Naive thymus-derived CD8-positive, alpha-beta T cell (primary cell): ENCODE data around the gene SNAP47. TPM values are rescaled to one million over a fixed set of nuclear protein-coding genes. Genes with fewer than 3 reads are reported as not detected.
A peak's percentile ranks its signal among the peaks of the same experiment; 100 is the strongest.
"Not testable (repeated sequence)": the region's sequence is repeated elsewhere in the genome, so short reads cannot be mapped to it uniquely, and the experiment has no call there.

Source experiments
- ATAC-seq, 2 donors: fragments of 150-1000 bp; cut with Tn5 transposase in 1 of 2; sonication (Bioruptor Pico), chemical (Tn5 transposase) in 1 of 2; 1 replicate in 1 of 2; 2 replicates in 1 of 2; pipeline ENCODE4 v1.10.0; 2021; ENCODE audit warnings: mild to moderate bottlenecking in 2 of 2, moderate library complexity in 2 of 2
- POLR2A ChIA-PET: fragments of 350-600 bp; sonication (Branson Sonifier 250); formaldehyde crosslinking; loops from one replicate; lab custom pipeline; 2021; ENCODE audit warnings: antibody characterized with exemption; lab: Charles Lee
- DNase-seq, 10 donors: peaks; one replicate each; pipeline versions ENCODE4 v3.0.0 to v3.0.0-alpha.2; 2020 to 2022
- H3K27ac Mint-ChIP-seq, 10 donors: one replicate each; pipeline ENCODE4 v1.8.0; 2020 to 2022; ENCODE audit warnings: mild to moderate bottlenecking in 10 of 10, mixed read lengths in 10 of 10, moderate library complexity in 4 of 10, inconsistent platforms in 1 of 10
- H3K27me3 Mint-ChIP-seq, 5 donors: one replicate each; pipeline ENCODE4 v1.8.0; 2021 to 2022; ENCODE audit warnings: mixed read lengths in 5 of 5
- H3K36me3 Mint-ChIP-seq, 3 donors: one replicate each; pipeline ENCODE4 v1.8.0; 2020 to 2022; ENCODE audit warnings: mixed read lengths in 3 of 3, mild to moderate bottlenecking in 2 of 3, inconsistent platforms in 1 of 3
- H3K4me1 Mint-ChIP-seq, 4 donors: one replicate each; pipeline ENCODE4 v1.8.0; 2021 to 2022; ENCODE audit warnings: mixed read lengths in 4 of 4
- H3K4me3 Mint-ChIP-seq, 10 donors: one replicate each; pipeline ENCODE4 v1.8.0; 2020 to 2022; ENCODE audit warnings: mild to moderate bottlenecking in 10 of 10, mixed read lengths in 10 of 10, moderate library complexity in 6 of 10, inconsistent platforms in 1 of 10
- H3K9me3 Mint-ChIP-seq, 9 donors: one replicate each; pipeline ENCODE4 v1.8.0; 2020 to 2022; ENCODE audit warnings: mixed read lengths in 9 of 9, mild to moderate bottlenecking in 3 of 9, inconsistent platforms in 1 of 9, moderate library complexity in 1 of 9
- polyA plus RNA-seq, 3 donors: library from polyadenylated mRNA; unstranded; fragments of 300-500 nt; fragmentation: Illumina TruSeq; gene quantifications; one replicate each; pipeline ENCODE4 v1.2.3, GENCODE V29; 2021
- total RNA-seq, 8 experiments: library from RNA in 2 of 8; stranded (reverse) in 2 of 8; gene quantifications; one replicate each; pipeline ENCODE4 v1.2.3 and lab custom pipeline; 2021 to 2026

SNAP47 gene, protein sequence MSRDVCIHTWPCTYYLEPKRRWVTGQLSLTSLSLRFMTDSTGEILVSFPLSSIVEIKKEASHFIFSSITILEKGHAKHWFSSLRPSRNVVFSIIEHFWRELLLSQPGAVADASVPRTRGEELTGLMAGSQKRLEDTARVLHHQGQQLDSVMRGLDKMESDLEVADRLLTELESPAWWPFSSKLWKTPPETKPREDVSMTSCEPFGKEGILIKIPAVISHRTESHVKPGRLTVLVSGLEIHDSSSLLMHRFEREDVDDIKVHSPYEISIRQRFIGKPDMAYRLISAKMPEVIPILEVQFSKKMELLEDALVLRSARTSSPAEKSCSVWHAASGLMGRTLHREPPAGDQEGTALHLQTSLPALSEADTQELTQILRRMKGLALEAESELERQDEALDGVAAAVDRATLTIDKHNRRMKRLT
- total RNA-seq = 10 to 100 TPM; 25.0 to 25.6 TPM
- polyA plus RNA-seq = 10 to 100 TPM; 40.0 to 46.6 (median 40.8) TPM
- total RNA-seq (lab: John Stamatoyannopoulos, UW) = 19.7 to 41.4 (median 35.7) reads per million in 6 experiments

DNA sequence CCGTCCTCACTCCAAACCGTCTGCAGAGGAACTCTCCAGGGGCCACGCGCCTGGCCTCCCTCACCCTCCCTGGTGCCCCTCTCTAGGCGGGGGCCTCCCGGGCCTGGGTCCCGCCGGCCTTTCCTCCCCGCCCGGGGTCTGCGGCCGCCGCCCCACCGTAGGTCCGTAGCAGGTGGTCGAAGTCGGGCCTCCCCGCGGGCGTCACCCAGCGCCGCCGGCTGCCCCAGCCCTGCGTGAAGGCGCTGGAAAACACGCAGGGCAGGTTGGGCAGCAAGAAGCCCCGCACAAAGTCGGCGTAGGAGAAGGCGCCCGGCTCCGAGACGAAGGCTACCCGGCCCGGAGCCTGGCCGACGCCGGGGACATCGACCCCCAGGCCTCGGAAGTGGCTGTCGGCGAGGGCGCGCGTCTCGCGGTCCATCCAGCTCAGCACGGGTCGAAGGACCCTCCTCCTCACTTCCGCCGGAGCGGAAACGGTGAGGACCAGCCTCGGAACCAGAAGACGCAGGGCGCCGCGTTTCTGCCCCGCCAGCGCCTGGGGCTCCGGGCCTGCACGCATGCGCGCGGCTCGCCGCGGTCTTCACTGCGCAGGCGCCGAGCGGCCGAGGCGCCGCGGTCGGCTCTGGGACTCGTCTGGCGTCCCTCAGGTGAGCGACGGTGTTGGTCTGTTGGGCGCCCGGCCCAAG, at the start of gene SNAP47, which contains the start of gene JMJD4:
Gene SNAP47 (plus strand): TSS at position 580 of the 683 bp plus-strand sequence. CDS start 12,302 bp downstream, outside the sequence.
Gene JMJD4 (minus strand): TSS at position 447 of the 683 bp plus-strand sequence. CDS start 29 bp downstream, at position 418.
- Mint-ChIP-seq H3K9me3 (no peaks in the 10 kb centered on the region), H3K27me3 (no peaks in the 10 kb centered on the region), H3K36me3 (peaks cover 0 to 8% (median 0%) of the 10 kb centered on the region in 3 donors), H3K4me3 (peak within 1 kb of the TSS; percentile 84 to 96 (median 90)), H3K4me1 (peaks cover 36 to 61% (median 48%) of the 10 kb centered on the region in 4 donors), H3K27ac (peak within 1 kb of the TSS; percentile 84 to 96 (median 92))
- POLR2A ChIA-PET = interaction anchor here (0.7 to 2.0 kb wide), 5 partner anchors 27 to 347 kb away, joined by 3 to 11 read pairs (median 6); partner anchors contain the start of gene ARF1
- DNase-seq (peak; percentile 84 to 98 (median 94)), ATAC-seq (peak; percentile 90 to 94)

DNA sequence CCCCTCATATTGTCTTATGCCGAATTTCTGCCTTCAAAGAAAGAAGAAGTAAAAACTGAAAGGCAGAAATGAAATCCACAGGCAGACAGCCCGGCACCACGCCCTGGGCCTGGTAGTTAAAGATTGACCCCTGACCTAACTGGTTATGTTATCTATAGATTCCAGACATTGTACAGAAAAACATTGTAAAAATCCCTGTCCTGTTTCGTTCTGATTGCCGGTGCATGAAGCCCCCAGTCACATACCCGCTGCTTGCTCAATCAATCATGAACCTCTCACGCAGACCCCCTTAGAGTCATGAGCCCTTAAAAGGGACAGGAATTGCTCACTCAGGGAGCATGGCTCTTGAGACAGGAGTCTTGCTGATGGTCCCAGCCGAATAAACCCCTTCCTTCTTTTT, 49.4 kb upstream of the SNAP47 start:
- Mint-ChIP-seq H3K4me1 (no peaks in the 10 kb centered on the region), H3K36me3 (peaks cover 5 to 70% (median 34%) of the 10 kb centered on the region in 3 donors), H3K9me3 (peaks cover 21 to 100% (median 57%) of the 10 kb centered on the region in 9 donors), H3K27ac (peak overlapping the region in 1 of 10 donors; percentile 60), H3K27me3 (no peaks in the 10 kb centered on the region), H3K4me3 (no peak overlapping the region)
- DNase-seq (no peak), ATAC-seq (no peak)
- POLR2A ChIA-PET = no interaction called here

DNA sequence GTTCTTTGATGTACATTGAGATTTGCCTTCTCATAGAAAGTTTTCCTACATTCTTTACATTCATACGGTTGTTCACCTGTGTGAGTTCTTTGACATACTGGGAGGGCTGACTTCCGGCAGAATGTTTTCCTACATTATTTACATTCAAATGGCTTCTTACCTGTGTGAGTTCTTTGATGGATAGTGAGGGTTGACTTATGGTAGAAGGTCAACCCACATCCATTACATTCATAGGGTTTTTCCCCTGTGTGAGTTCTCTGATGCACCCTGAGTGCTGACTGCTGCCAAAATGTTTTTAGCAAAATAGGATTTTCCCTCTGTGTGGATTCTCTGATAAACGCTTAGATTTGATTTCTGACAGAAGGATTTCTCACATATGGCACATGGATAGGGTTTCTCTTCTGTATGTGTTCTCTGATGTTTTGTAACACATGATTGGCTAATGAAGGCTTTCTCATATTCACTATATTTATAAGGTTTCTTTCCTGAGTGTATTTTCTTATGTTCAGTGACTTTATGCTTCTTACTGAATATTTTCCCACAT, 37.8 kb upstream of the SNAP47 start:
- no peak overlapping the region for H3K27ac Mint-ChIP-seq

DNA sequence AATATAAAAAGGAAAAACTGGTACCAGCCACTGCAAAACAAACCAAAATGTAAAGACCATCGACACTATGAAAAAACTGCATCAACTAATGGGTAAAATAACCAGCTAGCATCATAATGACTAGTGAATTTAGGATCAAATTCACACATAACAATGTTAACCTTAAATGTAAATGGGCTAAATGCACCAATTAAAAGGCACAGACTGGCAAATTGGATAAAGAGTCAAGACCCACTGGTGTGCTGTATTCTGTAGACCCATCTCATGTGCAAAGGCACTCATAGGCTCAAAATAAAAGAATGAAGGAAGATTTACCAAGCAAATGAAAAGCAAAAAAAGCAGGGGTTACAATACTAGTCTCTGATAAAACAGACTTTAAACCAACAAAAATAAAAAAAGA, 33.6 kb upstream of the SNAP47 start:
- H3K4me3 Mint-ChIP-seq = not testable (repeated sequence)
- H3K27me3 Mint-ChIP-seq = peaks cover 0 to 12% (median 5%) of the 10 kb centered on the region in 5 donors

More for the DNA sequence above, 37.8 kb upstream of the SNAP47 start:
- no peak for ATAC-seq
- no peak for DNase-seq
- peaks cover 23 to 83% (median 47%) of the 10 kb centered on the region in 9 donors for H3K9me3 Mint-ChIP-seq
- peaks cover 0 to 59% (median 42%) of the 10 kb centered on the region in 3 donors for H3K36me3 Mint-ChIP-seq
- H3K4me1 Mint-ChIP-seq = no peaks in the 10 kb centered on the region
- H3K27me3 Mint-ChIP-seq = peaks cover 3 to 15% (median 7%) of the 10 kb centered on the region in 5 donors
- POLR2A ChIA-PET = no interaction called here
- no peak overlapping the region for H3K4me3 Mint-ChIP-seq

DNA sequence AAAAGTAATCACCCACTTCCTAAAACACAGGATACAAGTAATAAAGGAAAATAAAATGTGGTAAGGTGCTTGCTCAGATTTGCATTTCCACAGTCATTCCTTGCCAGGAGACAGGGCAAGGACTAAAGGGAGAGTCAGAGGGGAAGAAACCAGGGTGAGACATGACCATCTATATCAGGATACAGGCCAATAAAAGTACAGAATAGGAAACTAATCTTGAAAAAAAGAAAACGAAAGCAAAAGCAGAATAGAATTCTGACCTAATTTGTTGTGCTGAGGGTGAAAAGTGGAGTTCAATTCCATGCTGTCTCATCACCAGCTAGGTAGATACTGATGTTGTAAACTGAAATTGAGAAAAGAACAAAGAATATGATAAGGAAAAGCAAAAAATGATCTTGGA, 27.4 kb upstream of the SNAP47 start:
- no peak for ATAC-seq
- H3K9me3 Mint-ChIP-seq = peaks cover 0 to 67% (median 46%) of the 10 kb centered on the region in 9 donors

More for the DNA sequence above, 33.6 kb upstream of the SNAP47 start:
- H3K27ac Mint-ChIP-seq, DNase-seq, H3K4me1 Mint-ChIP-seq, POLR2A ChIA-PET, ATAC-seq: not testable (repeated sequence)
- Mint-ChIP-seq H3K36me3 (peaks cover 4 to 44% (median 37%) of the 10 kb centered on the region in 3 donors), H3K9me3 (peaks cover 23 to 81% (median 57%) of the 10 kb centered on the region in 9 donors)

DNA sequence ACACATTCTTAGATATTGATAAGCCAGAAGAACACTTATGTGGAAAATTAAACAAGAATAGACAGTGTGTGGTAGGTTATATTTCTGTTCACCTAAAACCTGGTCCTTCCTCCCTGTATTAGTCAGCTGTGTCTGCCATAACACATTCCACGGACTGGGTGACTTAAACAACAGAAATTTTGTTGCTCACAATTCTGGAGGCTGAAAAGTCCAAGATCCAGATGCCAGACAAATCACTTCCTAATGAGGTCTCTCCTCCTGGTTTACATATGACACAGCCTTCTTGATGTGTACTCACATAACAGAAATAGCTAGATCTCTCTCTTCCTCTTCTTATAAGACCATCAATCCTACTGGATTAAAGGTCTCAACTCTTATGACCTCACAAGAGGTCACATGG, 25.8 kb upstream of the SNAP47 start:
- Mint-ChIP-seq H3K4me3 (no peak overlapping the region), H3K27ac (no peak overlapping the region), H3K36me3 (peaks cover 0 to 28% (median 8%) of the 10 kb centered on the region in 3 donors), H3K4me1 (peaks cover 5 to 9% (median 6%) of the 10 kb centered on the region in 4 donors), H3K27me3 (peaks cover 0 to 6% (median 1%) of the 10 kb centered on the region in 5 donors), H3K9me3 (peaks cover 6 to 61% (median 38%) of the 10 kb centered on the region in 9 donors)
- no peak for ATAC-seq
- POLR2A ChIA-PET = no interaction called here
- no peak for DNase-seq

More for the DNA sequence above, 27.4 kb upstream of the SNAP47 start:
- no peak for DNase-seq
- H3K27me3 Mint-ChIP-seq = peaks cover 0 to 6% (median 1%) of the 10 kb centered on the region in 5 donors
- H3K27ac Mint-ChIP-seq = peak overlapping the region in 3 of 10 donors; percentile 10 to 66 (median 54)
- peaks cover 4 to 24% (median 12%) of the 10 kb centered on the region in 3 donors for H3K36me3 Mint-ChIP-seq
- peaks cover 5 to 9% (median 6%) of the 10 kb centered on the region in 4 donors for H3K4me1 Mint-ChIP-seq
- peak overlapping the region in 5 of 10 donors; percentile 5 to 41 (median 6) for H3K4me3 Mint-ChIP-seq
- POLR2A ChIA-PET = no interaction called here

DNA sequence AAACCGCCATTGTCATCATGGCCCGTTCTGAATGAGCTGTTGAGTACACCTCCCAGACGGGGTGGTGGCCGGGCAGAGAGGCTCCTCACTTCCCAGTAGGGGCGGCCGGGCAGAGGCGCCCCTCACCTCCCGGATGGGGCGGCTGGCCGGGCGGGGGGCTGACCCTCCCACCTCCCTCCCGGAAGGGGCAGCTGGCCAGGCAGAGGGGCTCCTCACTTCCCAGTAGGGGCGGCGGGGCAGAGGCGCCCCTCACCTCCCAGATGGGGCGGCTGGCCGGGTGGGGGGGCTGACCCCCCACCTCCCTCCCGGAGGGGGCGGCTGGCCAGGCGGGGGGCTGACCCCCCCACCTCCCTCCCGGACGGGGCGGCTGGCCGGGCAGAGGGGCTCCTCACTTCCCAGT, 24.8 kb upstream of the SNAP47 start:
- H3K27ac Mint-ChIP-seq, H3K27me3 Mint-ChIP-seq, H3K4me3 Mint-ChIP-seq, H3K4me1 Mint-ChIP-seq, POLR2A ChIA-PET, DNase-seq, ATAC-seq: not testable (repeated sequence)
- Mint-ChIP-seq H3K9me3 (peaks cover 14 to 61% (median 41%) of the 10 kb centered on the region in 9 donors), H3K36me3 (peaks cover 0 to 38% (median 15%) of the 10 kb centered on the region in 3 donors)

DNA sequence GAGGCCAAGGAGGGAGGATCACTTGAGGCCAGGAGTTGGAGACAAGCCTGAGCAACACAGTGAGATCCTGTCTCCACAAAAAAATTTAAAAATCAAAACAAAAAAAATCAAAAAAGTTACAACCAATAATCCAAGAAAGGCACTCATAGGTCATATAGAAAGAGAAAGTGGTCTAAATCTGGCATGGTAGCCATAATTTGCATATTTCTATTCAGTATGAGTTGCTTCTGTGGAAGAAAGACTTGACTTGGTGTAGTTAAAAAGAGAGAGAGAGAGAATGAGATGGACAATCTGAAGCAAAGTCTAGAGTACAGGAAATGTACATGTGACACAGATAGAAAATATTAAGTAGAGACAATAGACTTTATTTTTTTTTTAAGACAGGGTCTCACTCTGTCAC, 22.6 kb upstream of the SNAP47 start:
- DNase-seq (no peak), ATAC-seq (no peak)
- H3K27ac Mint-ChIP-seq = no peak overlapping the region
- peaks cover 5 to 7% (median 6%) of the 10 kb centered on the region in 4 donors for H3K4me1 Mint-ChIP-seq
- H3K36me3 Mint-ChIP-seq = peaks cover 0 to 54% (median 27%) of the 10 kb centered on the region in 3 donors
- POLR2A ChIA-PET = no interaction called here
- H3K4me3 Mint-ChIP-seq = no peak overlapping the region
- peaks cover 23 to 73% (median 52%) of the 10 kb centered on the region in 9 donors for H3K9me3 Mint-ChIP-seq
- peaks cover 0 to 6% (median 1%) of the 10 kb centered on the region in 5 donors for H3K27me3 Mint-ChIP-seq

DNA sequence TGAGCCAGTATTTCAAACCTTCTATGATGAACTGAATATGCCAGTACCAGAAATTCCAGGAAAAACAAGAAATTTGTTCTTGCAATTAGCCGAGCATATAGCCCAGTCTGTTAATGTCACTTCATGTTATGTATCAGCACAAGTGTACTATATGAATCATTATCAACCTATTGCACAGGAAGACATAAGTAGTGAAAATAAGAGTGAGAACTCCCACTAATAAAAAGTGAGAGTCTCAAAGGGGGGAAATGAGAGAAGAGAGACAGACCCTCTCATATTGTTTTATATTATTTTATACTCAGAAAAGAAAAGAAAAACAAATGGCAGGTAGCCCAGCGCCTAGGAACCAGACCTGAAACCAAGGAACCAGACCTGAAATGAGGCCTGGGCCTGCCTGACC, 16.3 kb upstream of the SNAP47 start:
- H3K36me3 Mint-ChIP-seq = peaks cover 0 to 73% (median 39%) of the 10 kb centered on the region in 3 donors
- POLR2A ChIA-PET = no interaction called here
- peaks cover 32 to 98% (median 82%) of the 10 kb centered on the region in 9 donors for H3K9me3 Mint-ChIP-seq

DNA sequence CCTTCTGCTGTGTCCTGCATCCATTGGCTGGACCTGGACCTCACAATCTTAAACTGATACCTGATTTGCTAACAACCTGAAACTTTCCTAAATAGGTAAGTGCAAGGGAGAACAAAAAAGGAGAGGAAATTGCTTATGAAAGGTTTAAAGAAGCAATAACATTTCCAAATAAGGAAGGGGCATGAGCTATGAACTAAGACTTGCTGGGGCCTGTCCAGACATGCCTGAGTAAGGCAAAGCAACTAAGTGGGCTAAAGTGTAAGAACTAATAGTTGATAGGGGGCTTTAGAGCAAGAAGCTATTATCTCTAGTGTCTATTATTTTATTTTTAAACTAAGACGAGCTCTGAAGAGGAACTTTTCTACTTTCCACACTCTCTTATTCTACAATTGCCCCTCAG, 11.8 kb upstream of the SNAP47 start:
- Mint-ChIP-seq H3K36me3 (peaks cover 0 to 38% (median 20%) of the 10 kb centered on the region in 3 donors), H3K4me3 (no peak overlapping the region), H3K27ac (peak overlapping the region in 1 of 10 donors; percentile 44), H3K27me3 (peaks cover 0 to 4% (median 0%) of the 10 kb centered on the region in 5 donors), H3K9me3 (peaks cover 15 to 60% (median 48%) of the 10 kb centered on the region in 9 donors), H3K4me1 (peaks cover 3 to 10% (median 8%) of the 10 kb centered on the region in 4 donors)
- DNase-seq (no peak), ATAC-seq (no peak)
- POLR2A ChIA-PET = interaction anchor here (1.0 kb wide), 1 partner anchor 11 kb away, joined by 3 read pairs; no protein-coding TSS in a partner anchor

More for the DNA sequence above, 16.3 kb upstream of the SNAP47 start:
- no peak overlapping the region for H3K4me3 Mint-ChIP-seq
- DNase-seq (no peak), ATAC-seq (no peak)
- H3K27me3 Mint-ChIP-seq = no peaks in the 10 kb centered on the region
- no peak overlapping the region for H3K27ac Mint-ChIP-seq
- H3K4me1 Mint-ChIP-seq = no peaks in the 10 kb centered on the region

DNA sequence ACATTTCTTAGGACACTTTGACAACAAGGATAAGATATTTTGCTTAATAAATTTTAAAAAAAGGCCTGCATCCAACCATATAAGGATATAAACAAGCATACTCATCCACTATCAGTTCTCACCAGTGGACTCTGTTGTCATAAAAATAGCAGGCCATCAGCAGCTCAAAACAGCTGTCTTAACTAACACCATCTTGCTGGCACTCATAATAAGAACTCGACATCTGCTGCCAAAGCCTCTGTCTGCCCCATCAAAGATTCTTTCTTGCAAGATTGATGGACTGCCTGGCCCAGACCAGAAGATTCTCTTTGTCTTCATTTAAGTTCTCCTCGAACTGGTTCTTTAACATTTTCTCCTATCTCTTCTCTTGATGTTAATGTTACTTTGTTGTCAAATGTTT, 10.2 kb upstream of the SNAP47 start:
- no peak overlapping the region for H3K4me3 Mint-ChIP-seq
- H3K36me3 Mint-ChIP-seq = peaks cover 0 to 26% (median 18%) of the 10 kb centered on the region in 3 donors
- POLR2A ChIA-PET = no interaction called here
- DNase-seq (no peak), ATAC-seq (no peak)
- no peak overlapping the region for H3K27ac Mint-ChIP-seq
- H3K27me3 Mint-ChIP-seq = peaks cover 0 to 4% (median 0%) of the 10 kb centered on the region in 5 donors
- peaks cover 5 to 24% (median 23%) of the 10 kb centered on the region in 4 donors for H3K4me1 Mint-ChIP-seq
- H3K9me3 Mint-ChIP-seq = peaks cover 12 to 44% (median 33%) of the 10 kb centered on the region in 9 donors

DNA sequence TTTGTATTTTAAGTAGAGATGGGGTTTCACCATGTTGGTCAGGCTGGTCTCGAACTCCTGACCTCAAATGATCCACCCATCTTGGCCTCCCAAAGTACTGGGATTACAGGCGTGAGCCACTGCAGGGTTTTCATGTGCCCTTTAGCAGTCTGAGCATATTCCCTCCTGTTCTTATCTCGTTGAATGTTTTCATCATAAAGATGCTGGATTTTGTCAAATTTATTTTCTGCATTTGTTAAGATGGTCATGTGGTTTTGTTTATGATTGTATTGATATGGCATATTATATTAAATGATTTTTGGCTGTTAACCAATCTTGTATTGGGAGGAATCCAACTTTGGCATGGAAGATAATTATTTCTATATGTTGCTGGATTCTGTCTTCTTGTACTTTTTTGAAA, 8.9 kb upstream of the SNAP47 start:
- POLR2A ChIA-PET = no interaction called here
- ATAC-seq (no peak), DNase-seq (no peak)
- H3K27me3 Mint-ChIP-seq = peaks cover 0 to 4% (median 0%) of the 10 kb centered on the region in 5 donors
- H3K27ac Mint-ChIP-seq = no peak overlapping the region
- peak overlapping the region in 2 of 10 donors; percentile 20 to 58 for H3K4me3 Mint-ChIP-seq
- peaks cover 7 to 31% (median 22%) of the 10 kb centered on the region in 9 donors for H3K9me3 Mint-ChIP-seq
- H3K36me3 Mint-ChIP-seq = peaks cover 0 to 19% (median 11%) of the 10 kb centered on the region in 3 donors
- H3K4me1 Mint-ChIP-seq = peaks cover 8 to 28% (median 25%) of the 10 kb centered on the region in 4 donors
